GM21526 (cell line): ENCODE measurements around the gene NEMF.
"Not testable (repeated sequence)": the region's sequence is repeated elsewhere in the genome, so short reads cannot be mapped to it uniquely, and the experiment has no call there.

Experiments used
- ATAC-seq: cut with Tn5 transposase; IDR thresholded peaks from one replicate; pipeline ENCODE4 v1.9.1; 2021; ENCODE audit warnings: moderate library complexity; ENCODE audit not compliant: unreplicated experiment, low FRiP score

NEMF gene

GRCh38 chr14:49766839-49767238, 85.7 kb downstream of the NEMF start:
- ATAC-seq = no peak

DNA sequence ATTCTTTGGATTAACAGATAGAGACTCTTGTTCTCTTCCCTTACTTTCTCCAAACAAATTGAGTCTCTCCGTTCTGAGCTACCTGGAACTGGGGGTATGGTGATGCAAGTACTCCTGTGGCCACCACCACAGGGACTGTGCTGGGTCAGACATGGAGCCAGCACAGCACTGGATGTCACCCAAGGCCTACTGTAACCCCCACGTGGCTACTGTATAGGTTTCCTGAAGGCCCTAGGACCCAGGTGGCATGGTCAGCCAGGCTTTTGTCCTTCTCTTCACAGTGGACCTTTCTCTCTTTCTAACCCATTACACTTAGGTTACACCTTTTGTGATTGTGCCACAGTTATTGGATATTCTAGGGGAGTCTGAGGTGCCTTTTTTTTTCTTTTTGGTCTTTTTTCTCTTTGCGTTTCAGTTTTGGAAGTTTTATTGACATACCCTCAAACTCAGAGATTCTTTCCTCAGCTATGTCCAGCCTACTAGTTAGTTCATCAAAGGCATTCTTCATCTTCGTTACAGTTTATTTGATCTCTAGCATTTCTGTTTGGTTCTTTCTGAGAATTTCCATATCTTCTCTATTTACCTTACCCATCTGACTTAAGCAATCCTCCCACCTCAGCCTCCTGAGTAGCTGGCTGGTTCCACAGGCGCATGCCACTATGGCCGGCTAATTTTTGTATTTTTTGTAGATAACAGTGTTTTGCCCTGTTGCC, 90.6 kb downstream of the NEMF start:
- ATAC-seq = no peak

- ATAC-seq = no peak
Observed at GRCh38 chr14:49755378-49755777, 97.2 kb downstream of the NEMF start.

- no peak for ATAC-seq
Observed at GRCh38 chr14:49754570-49755097, 98.0 kb downstream of the NEMF start.

- not testable (repeated sequence) for ATAC-seq
Observed at GRCh38 chr14:49746476-49746875, 106.1 kb downstream of the NEMF start.

GRCh38 chr14:49745191-49745590, 107.4 kb downstream of the NEMF start:
- no peak for ATAC-seq

GRCh38 chr14:49735669-49736068, 116.9 kb downstream of the NEMF start:
- not testable (repeated sequence) for ATAC-seq

- ATAC-seq = no peak
Observed at GRCh38 chr14:49733836-49734235, 118.8 kb downstream of the NEMF start.

GRCh38 chr14:49732896-49733295, 119.7 kb downstream of the NEMF start:
- no peak for ATAC-seq
